HFFc6 (cell line): ENCODE results near the gene DBX1. TPM values are rescaled to one million over a fixed set of nuclear protein-coding genes. Genes with fewer than 3 reads are reported as not detected.

ENCODE experiments used
- DNase-seq: peaks from one replicate; pipeline ENCODE4 v3.0.0-alpha.2; 2018
- H3K27ac Mint-ChIP-seq: 2 replicates; pipeline ENCODE4 v1.8.0; 2020; ENCODE audit warnings: mild to moderate bottlenecking, mixed read lengths
- H3K27me3 Mint-ChIP-seq: 2 replicates; pipeline ENCODE4 v1.8.0; 2021; ENCODE audit warnings: mild to moderate bottlenecking, moderate library complexity, mixed read lengths; ENCODE audit not compliant: insufficient read depth
- H3K36me3 Mint-ChIP-seq: 2 replicates; pipeline ENCODE4 v1.8.0; 2021; ENCODE audit warnings: low read depth, mixed read lengths
- H3K4me1 Mint-ChIP-seq: 2 replicates; pipeline ENCODE4 v1.8.0; 2020; ENCODE audit warnings: low read depth, mixed read lengths
- H3K4me3 Mint-ChIP-seq: 2 replicates; pipeline ENCODE4 v1.8.0; 2020; ENCODE audit warnings: mild to moderate bottlenecking, moderate library complexity, mixed read lengths
- H3K9me3 Mint-ChIP-seq: 2 replicates; pipeline ENCODE4 v1.8.0; 2020; ENCODE audit warnings: mild to moderate bottlenecking, mixed read lengths
- CTCF ChIP-seq: fragments of 200-600 bp; sonication (generic); IDR thresholded peaks from 2 replicates; pipeline ENCODE4 v1.5.0; 2021; ENCODE audit warnings: antibody characterized with exemption, mild to moderate bottlenecking
- total RNA-seq, 6 experiments: library from RNA; stranded (reverse); fragmentation: NEBNext Ultra II Directional; extraction: Animal tissue kit (Norgen Biotek cat#: 25700); gene quantifications; 2 replicates in 1 of 6; 3 replicates in 5 of 6; pipeline ENCODE4 v1.2.3, GENCODE V29; 2021

DBX1 gene
- total RNA-seq, 6 experiments from 2014 or later, result not detected

GRCh38 chr11:20192641-20193040 is 32.4 kb upstream of the DBX1 start:
- H3K4me1 Mint-ChIP-seq, result no peaks in the 10 kb centered on the region
- H3K9me3 Mint-ChIP-seq, result no peaks in the 10 kb centered on the region
- peaks cover 27% of the 10 kb centered on the region for H3K27me3 Mint-ChIP-seq
- H3K4me3 Mint-ChIP-seq, result no peak overlapping the region
- no peak for TF ChIP-seq CTCF
- H3K27ac Mint-ChIP-seq, result no peak overlapping the region
- no peak for DNase-seq
- H3K36me3 Mint-ChIP-seq, result no peaks in the 10 kb centered on the region

- H3K36me3 Mint-ChIP-seq, result no peaks in the 10 kb centered on the region
- H3K4me3 Mint-ChIP-seq, result no peak overlapping the region
- H3K9me3 Mint-ChIP-seq, result no peaks in the 10 kb centered on the region
- H3K27me3 Mint-ChIP-seq, result peaks cover 27% of the 10 kb centered on the region
- no peak for TF ChIP-seq CTCF
- H3K27ac Mint-ChIP-seq, result no peak overlapping the region
- no peak for DNase-seq
- no peaks in the 10 kb centered on the region for H3K4me1 Mint-ChIP-seq
Measured at GRCh38 chr11:20192151-20192550, 31.9 kb upstream of the DBX1 start.

DNA sequence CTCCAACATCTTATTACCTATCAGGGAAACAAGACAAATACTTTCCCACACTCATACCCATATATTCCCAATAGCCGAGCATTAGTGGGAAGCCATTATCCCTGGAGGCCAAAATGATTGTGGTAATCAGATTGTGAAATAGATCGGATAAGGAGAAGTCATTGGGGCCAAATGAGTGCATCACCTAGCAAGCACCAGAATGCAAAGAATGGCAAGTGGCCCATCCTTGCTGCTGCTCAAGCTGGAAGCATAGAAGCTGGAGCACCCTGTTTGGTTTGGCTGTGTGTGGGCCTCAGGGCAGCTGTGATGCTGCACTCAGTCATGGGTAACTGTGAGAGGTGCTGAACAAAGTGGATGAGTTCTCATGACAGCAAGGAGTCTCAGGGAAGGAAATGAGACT is 18.7 kb upstream of the DBX1 start:
- no peak for TF ChIP-seq CTCF
- H3K36me3 Mint-ChIP-seq, result no peaks in the 10 kb centered on the region
- H3K4me1 Mint-ChIP-seq, result no peaks in the 10 kb centered on the region
- H3K9me3 Mint-ChIP-seq, result 0 out of 2 replicates have a peak, but pooled peaks cover 3% of the 10 kb centered on the region
- peaks cover 12% of the 10 kb centered on the region for H3K27me3 Mint-ChIP-seq
- H3K27ac Mint-ChIP-seq, result no peak overlapping the region
- no peak for DNase-seq
- no peak overlapping the region for H3K4me3 Mint-ChIP-seq

- Mint-ChIP-seq H3K9me3 (no peaks in the 10 kb centered on the region), H3K36me3 (no peaks in the 10 kb centered on the region), H3K27ac (no peak overlapping the region), H3K4me1 (no peaks in the 10 kb centered on the region), H3K4me3 (no peak overlapping the region), H3K27me3 (peaks cover 9% of the 10 kb centered on the region)
- DNase-seq, result no peak
- TF ChIP-seq CTCF, result no peak
Measured at GRCh38 chr11:20177136-20177535, 16.9 kb upstream of the DBX1 start.

- no peak overlapping the region for H3K4me3 Mint-ChIP-seq
- no peaks in the 10 kb centered on the region; the same call in 1 of the 2 replicates for H3K9me3 Mint-ChIP-seq
- no peaks in the 10 kb centered on the region for H3K4me1 Mint-ChIP-seq
- peaks cover 8% of the 10 kb centered on the region for H3K27me3 Mint-ChIP-seq
- no peak for DNase-seq
- TF ChIP-seq CTCF, result no peak
- no peak overlapping the region for H3K27ac Mint-ChIP-seq
- H3K36me3 Mint-ChIP-seq, result no peaks in the 10 kb centered on the region
Measured at GRCh38 chr11:20172721-20173447, 12.6 kb upstream of the DBX1 start.
